Mucosa of rectum (tissue), 2 donors: Measurements from ENCODE around the gene CCDC57.
"Not testable (repeated sequence)": the region's sequence is repeated elsewhere in the genome, so short reads cannot be mapped to it uniquely, and the experiment has no call there.

ENCODE experiments used
- H3K27ac ChIP-seq, 2 donors: one replicate each; pipeline ENCODE4 v1.7.0; 2013; ENCODE audit warnings: inconsistent platforms in 2 of 2, low read depth in 2 of 2, low read length in 2 of 2
- H3K27me3 ChIP-seq, 2 donors: one replicate each; pipeline ENCODE4 v1.7.0; 2013; ENCODE audit warnings: low read length in 2 of 2; ENCODE audit not compliant: control insufficient read depth in 2 of 2, insufficient read depth in 2 of 2
- H3K36me3 ChIP-seq, 2 donors: one replicate each; pipeline ENCODE4 v1.7.0; 2013; ENCODE audit warnings: low read length in 2 of 2; ENCODE audit not compliant: control insufficient read depth in 2 of 2, insufficient read depth in 2 of 2
- H3K4me1 ChIP-seq, 2 donors: one replicate each; pipeline ENCODE4 v1.7.0; 2013; ENCODE audit warnings: low read length in 2 of 2, mild to moderate bottlenecking in 1 of 2; ENCODE audit not compliant: control insufficient read depth in 2 of 2, insufficient read depth in 2 of 2
- H3K4me3 ChIP-seq, 2 donors: one replicate each; pipeline ENCODE4 v1.7.0; 2013; ENCODE audit warnings: low read length in 2 of 2
- H3K9ac ChIP-seq, 2 donors: one replicate each; pipeline ENCODE4 v1.7.0; 2013; ENCODE audit warnings: low read length in 2 of 2, low read depth in 1 of 2, mild to moderate bottlenecking in 1 of 2
- H3K9me3 ChIP-seq, 2 donors: one replicate each; pipeline ENCODE4 v1.7.0; 2013; ENCODE audit warnings: low read length in 2 of 2; ENCODE audit not compliant: control insufficient read depth in 2 of 2
- donor health status: healthy.
- donor health status: Normal muscosa, but diverticular disease.

CCDC57 gene

DNA sequence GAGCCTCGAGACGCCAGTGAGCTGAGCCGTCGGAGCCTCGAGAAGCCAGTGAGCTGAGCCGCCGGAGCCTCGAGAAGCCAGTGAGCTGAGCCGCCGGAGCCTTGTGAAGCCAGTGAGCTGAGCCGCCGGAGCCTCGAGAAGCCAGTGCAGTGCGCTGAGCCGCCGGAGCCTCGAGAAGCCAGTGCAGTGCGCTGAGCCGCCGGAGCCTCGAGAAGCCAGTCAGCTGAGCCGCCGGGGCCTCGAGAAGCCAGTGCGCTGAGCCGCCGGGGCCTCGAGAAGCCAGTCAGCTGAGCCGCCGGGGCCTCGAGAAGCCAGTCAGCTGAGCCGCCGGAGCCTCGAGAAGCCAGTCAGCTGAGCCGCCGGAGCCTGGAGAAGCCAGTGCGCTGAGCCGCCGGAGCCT is 41.5 kb upstream of the CCDC57 start:
- H3K36me3 ChIP-seq = peaks cover 76 to 77% of the 10 kb centered on the region in 2 donors
- H3K9ac ChIP-seq, H3K27ac ChIP-seq, H3K4me1 ChIP-seq, H3K9me3 ChIP-seq, H3K4me3 ChIP-seq, H3K27me3 ChIP-seq: not testable (repeated sequence)

DNA sequence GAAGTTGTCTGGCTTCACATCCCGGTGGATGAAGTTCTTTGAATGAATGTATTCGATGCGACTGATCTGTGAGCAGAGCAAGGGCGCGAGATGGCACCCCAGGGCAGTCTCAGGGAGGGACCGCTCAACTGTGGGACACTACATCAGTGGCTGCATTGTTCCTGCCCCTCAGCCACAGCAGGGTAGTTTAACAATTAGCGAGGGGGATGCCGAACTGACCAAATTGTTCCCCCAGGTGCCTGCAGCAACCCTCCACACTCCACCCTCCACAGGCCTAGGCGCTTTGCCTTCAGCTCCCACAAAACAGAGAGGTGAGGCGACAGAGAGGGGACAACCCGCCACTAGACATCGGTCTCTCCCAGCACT is 40.5 kb upstream of the CCDC57 start:
- Histone ChIP-seq H3K27me3 (no peaks in the 10 kb centered on the region), H3K27ac (no peak overlapping the region), H3K4me3 (no peak overlapping the region), H3K9me3 (no peaks in the 10 kb centered on the region), H3K4me1 (no peaks in the 10 kb centered on the region), H3K9ac (no peak overlapping the region), H3K36me3 (peaks cover 77 to 78% of the 10 kb centered on the region in 2 donors)

DNA sequence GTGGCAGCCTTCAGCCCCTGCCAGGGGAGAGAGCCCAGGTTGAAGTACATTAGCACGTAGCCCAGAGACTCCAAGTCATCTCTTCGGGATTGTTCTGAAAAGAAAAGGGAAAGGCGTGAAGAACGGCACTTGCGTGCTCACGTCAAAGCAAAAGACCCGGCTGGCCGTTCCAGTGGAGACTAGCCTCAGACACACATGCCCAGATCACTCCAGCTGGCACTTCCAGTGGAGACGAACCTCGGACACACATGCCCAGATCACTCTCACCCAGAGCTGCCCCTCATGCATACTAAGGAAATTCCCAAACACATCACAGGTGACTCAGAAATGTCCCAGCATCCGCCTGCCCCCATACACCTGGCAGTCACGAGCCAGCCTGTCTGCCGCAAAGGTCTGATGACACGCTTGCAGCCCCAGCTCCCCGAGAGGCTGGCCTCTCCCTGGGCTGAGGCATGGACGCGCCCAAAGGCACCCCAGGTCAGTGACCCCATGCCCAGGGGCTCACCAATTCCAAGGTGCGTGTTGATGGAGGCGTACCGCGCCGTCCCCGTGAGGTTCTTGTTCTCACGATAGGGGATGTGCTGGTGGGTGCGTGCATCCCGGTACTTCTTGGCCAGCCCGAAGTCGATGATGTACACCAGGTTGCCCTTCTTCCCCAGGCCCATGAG is 40.0 kb upstream of the CCDC57 start:
- no peak overlapping the region for H3K4me3 ChIP-seq
- H3K36me3 ChIP-seq = peaks cover 79% of the 10 kb centered on the region in 2 donors
- H3K27me3 ChIP-seq = no peaks in the 10 kb centered on the region
- no peak overlapping the region for H3K27ac ChIP-seq
- no peaks in the 10 kb centered on the region for H3K4me1 ChIP-seq
- H3K9me3 ChIP-seq = no peaks in the 10 kb centered on the region
- no peak overlapping the region for H3K9ac ChIP-seq

DNA sequence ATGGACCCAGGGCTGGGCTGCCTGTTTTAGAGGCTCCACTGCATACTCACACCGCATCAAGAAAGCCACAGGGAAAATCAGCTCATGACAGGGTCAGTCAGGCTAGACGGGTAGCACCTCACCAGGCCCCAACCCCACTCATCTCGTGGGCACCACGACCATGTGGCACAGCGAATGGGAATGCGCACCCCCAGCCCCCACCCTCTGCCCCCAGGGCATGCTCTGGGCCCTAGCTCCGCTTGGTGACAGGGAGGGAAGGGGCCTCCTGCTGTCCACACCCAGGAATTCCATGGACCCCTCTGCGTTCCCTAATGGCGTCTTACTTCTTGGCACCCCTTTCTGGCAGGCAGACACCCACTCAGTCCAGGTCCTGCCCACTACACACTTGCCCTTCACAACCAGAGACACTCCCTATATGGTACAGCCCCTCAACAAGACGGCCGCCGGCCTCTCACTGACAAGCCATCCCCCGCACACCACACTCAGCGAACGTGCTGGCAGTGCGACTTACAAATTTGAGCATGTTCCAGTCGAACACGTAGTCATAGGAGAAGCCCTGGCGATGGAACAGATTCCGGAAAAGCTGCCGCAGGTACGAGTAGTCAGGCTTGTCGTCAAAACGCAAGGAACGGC is 38.3 kb upstream of the CCDC57 start:
- no peak overlapping the region for H3K9ac ChIP-seq
- no peak overlapping the region for H3K27ac ChIP-seq

DNA sequence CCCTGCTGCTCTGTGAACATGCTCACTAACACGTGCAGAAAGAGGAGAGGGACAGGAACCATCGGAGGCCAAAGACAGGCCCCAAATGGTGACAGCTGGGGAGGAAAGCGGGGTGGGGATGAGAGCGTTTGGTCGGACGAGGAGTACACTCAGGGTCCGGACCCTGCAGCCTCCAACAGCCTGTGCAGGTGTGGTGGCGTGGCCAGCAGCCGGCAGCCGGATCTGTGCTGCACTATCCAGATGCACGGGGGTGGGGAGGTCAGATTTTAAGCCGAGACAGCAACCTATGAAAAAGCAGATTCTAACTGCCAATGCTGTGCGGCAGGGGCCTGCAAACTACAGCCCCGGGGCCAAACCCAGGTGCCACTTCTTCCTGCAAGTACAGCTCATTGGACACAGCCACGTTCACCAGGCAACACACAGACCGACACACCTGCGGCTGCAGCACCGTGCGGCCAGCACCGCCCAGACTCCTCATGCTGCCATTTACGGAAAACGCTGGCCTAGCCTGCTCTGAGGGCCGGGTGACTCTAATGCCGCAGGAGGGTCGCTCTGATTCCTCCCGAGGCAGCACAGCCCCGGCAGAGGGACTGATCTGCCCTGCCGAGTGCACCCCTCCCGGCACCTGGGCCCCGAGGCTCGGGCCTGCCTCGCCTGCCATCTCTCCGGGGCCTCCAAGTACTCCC is 37.4 kb upstream of the CCDC57 start:
- Histone ChIP-seq H3K36me3 (peaks cover 78 to 81% of the 10 kb centered on the region in 2 donors), H3K9ac (no peak overlapping the region), H3K4me3 (no peak overlapping the region), H3K27me3 (no peaks in the 10 kb centered on the region), H3K27ac (no peak overlapping the region), H3K4me1 (peaks cover 3 to 11% of the 10 kb centered on the region in 2 donors), H3K9me3 (no peaks in the 10 kb centered on the region)

More for the DNA sequence above, 38.3 kb upstream of the CCDC57 start:
- Histone ChIP-seq H3K4me1 (peaks cover 3 to 7% of the 10 kb centered on the region in 2 donors), H3K36me3 (peaks cover 78 to 80% of the 10 kb centered on the region in 2 donors), H3K9me3 (no peaks in the 10 kb centered on the region), H3K27me3 (no peaks in the 10 kb centered on the region), H3K4me3 (no peak overlapping the region)

DNA sequence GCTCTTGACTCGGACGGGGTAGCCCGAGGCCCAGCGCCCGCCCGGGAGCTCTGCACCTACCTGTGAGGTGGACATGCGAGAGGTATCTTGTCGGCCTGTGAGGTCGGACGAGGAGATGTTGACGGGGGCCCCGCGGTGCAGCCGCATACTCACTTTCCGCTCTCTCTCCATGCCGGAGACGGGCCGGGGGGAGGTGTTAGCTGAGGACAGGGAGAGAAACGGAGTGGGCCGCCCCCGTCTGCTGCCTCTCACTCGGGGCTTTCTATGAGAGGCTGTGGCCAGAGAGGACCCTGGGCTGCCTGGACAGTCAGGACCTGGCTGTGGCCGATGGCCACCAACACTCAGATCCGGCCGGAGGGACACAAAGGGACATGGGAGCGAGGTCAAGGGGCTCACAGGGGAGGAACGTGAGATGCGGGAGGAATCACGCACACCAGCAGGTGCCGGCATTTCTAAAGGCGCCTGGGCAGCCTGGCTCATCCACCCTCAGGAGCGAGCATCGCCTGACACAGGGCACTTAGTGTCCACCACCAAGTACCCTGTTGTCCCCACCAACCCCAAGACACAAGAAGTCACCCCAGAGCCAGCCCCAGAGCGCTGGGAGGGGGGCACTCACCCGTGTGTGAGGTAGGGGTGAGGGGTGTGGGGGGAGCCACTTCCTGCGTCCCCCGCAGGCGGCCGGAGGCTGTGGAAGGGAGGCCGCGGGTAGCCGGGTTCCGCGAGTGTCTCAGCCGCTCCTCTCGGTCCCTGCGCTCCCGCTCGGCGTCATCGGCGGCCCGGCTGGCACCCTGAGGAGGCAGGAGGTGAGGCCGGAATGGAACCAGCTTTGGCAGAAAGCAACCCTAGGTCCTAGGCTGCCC is 36.4 kb upstream of the CCDC57 start:
- peaks cover 7 to 17% of the 10 kb centered on the region in 2 donors for H3K4me1 ChIP-seq
- H3K9ac ChIP-seq = no peak overlapping the region
- no peak overlapping the region for H3K27ac ChIP-seq
- no peaks in the 10 kb centered on the region for H3K9me3 ChIP-seq
- H3K36me3 ChIP-seq = peaks cover 86 to 90% of the 10 kb centered on the region in 2 donors
- H3K27me3 ChIP-seq = no peaks in the 10 kb centered on the region
- no peak overlapping the region for H3K4me3 ChIP-seq

DNA sequence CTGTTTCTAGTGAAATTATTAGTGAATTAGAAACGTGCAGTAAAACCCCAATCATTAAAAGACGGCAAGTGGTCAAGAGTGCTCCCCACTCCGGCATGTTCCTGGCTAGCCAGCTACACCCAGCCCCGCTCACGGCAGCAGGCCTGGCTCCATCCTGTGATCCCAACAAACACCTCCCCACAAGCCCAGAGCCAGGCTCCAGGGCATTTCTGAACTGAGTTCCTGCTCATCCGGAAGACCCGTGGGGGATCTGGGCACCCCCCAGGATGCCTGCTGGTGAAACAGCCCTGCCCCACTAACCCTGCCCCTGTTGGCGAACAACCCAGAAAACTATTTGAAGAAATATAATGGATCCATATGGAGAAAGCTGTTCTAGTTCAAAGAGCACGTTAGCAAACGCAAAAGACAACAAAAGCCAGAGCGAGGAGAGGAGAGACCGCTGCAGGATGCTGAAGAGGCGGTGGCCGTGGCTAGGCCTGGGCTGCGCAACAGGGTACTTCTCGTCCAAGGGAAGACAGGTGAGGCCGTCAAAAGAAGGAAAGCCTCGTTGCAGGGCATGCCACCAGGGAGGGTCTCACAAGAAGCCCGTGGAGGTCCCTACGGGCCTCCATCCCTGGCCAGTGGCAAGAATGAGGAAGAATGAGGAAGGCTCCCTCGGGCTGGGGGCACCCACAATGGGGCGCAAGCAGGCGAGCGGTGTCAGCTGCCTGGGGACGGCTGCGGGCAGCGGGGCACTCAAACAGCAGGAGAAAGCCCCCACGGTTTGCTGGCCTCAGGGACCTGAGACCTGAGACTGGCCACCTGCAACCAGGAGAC is 35.4 kb upstream of the CCDC57 start:
- no peak overlapping the region for H3K9ac ChIP-seq
- no peaks in the 10 kb centered on the region for H3K9me3 ChIP-seq
- H3K36me3 ChIP-seq = peaks cover 91 to 95% of the 10 kb centered on the region in 2 donors
- H3K27me3 ChIP-seq = no peaks in the 10 kb centered on the region
- H3K27ac ChIP-seq = no peak overlapping the region
- H3K4me1 ChIP-seq = peaks cover 11 to 26% of the 10 kb centered on the region in 2 donors
- no peak overlapping the region for H3K4me3 ChIP-seq

DNA sequence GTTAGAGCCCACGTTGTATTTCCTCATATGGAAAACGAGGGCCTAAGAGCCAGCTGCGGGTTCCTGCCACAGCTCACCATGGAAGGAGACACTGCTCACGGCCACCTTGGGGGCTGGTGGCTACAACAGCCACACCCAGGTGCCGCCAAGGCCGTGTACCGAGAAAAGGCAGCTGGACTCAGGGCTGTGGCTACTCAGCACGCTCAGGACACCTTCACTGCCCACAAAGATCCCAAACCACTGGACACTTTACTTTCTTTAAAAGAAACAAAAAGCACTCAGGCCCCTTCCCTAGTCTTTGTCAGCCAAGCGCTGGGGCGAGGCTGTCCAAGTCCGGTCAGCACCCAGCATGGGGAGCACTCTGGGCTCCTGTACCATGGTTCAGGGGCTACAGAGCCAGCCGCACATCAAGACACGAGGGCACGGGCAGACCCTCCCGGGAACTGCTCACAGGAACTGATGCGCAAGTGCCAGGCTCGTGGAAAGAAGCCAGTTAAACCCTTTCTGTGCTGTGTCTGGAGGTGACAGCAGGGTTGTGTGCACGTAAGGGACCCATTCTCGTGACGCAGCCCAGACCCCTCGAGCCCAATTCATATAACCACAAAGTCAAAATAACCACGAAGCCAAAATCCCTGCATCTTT is 34.7 kb upstream of the CCDC57 start:
- Histone ChIP-seq H3K27me3 (no peaks in the 10 kb centered on the region), H3K9me3 (no peaks in the 10 kb centered on the region), H3K4me3 (no peak overlapping the region), H3K36me3 (peaks cover 90 to 92% of the 10 kb centered on the region in 2 donors), H3K27ac (peak overlapping the region; percentile 38 to 58), H3K9ac (no peak overlapping the region), H3K4me1 (peaks cover 17 to 30% of the 10 kb centered on the region in 2 donors)
